Liver (tissue), 9 donors: ENCODE measurements around the gene BTBD9. TPM values are rescaled to one million over a fixed set of nuclear protein-coding genes. Genes with fewer than 3 reads are reported as not detected.

ENCODE experiments used
- DNase-seq: peaks from one replicate; pipeline ENCODE4 v3.0.0-alpha.2; 2017; ENCODE audit warnings: low spot score
- H3K27ac ChIP-seq, 2 donors: one replicate each; pipeline ENCODE4 v1.7.0; 2013; ENCODE audit warnings: inconsistent platforms in 2 of 2, low read length in 2 of 2, control low read depth in 1 of 2, low read depth in 1 of 2, mild to moderate bottlenecking in 1 of 2
- H3K27me3 ChIP-seq, 4 donors: one replicate each; pipeline versions ENCODE4 v1.6.1 to v1.7.0; 2013; ENCODE audit warnings: low read length in 3 of 4, inconsistent platforms in 1 of 4, mild to moderate bottlenecking in 1 of 4, moderate library complexity in 1 of 4; ENCODE audit not compliant: control insufficient read depth in 4 of 4, insufficient read depth in 4 of 4
- H3K36me3 ChIP-seq, 4 donors: one replicate each; pipeline versions ENCODE4 v1.6.1 to v1.7.0; 2013; ENCODE audit warnings: low read length in 3 of 4, mild to moderate bottlenecking in 3 of 4, low read depth in 1 of 4, moderate library complexity in 1 of 4; ENCODE audit not compliant: control insufficient read depth in 4 of 4, insufficient read depth in 3 of 4
- H3K4me1 ChIP-seq, 4 donors: one replicate each; pipeline versions ENCODE4 v1.6.1 to v1.7.0; 2013; ENCODE audit warnings: low read length in 3 of 4, mild to moderate bottlenecking in 3 of 4, moderate library complexity in 1 of 4; ENCODE audit not compliant: control insufficient read depth in 4 of 4, insufficient read depth in 4 of 4
- H3K4me3 ChIP-seq, 3 donors: one replicate each; pipeline versions ENCODE4 v1.6.1 to v1.7.0; 2013; ENCODE audit warnings: low read length in 3 of 3, control low read depth in 1 of 3, low read depth in 1 of 3, mild to moderate bottlenecking in 1 of 3
- H3K9ac ChIP-seq, 2 donors: one replicate each; pipeline ENCODE4 v1.7.0; 2013; ENCODE audit warnings: low read length in 2 of 2, mild to moderate bottlenecking in 2 of 2, moderate library complexity in 2 of 2, control low read depth in 1 of 2, low read depth in 1 of 2
- H3K9me3 ChIP-seq, 4 donors: one replicate each; pipeline versions ENCODE4 v1.6.1 to v1.7.0; 2013; ENCODE audit warnings: low read length in 3 of 4; ENCODE audit not compliant: control insufficient read depth in 4 of 4
- ATF3 ChIP-seq: IDR thresholded peaks from 2 replicates; pipeline ENCODE4 v1.6.1; 2016; ENCODE audit warnings: antibody characterized with exemption
- CTCF ChIP-seq: fragments of 150-350 bp; IDR thresholded peaks from 2 replicates; pipeline ENCODE4 v1.5.1; 2017; ENCODE audit warnings: improper control_type of control experiment, low read depth, low read length; ENCODE audit not compliant: missing input control
- EGR1 ChIP-seq, 2 donors: IDR thresholded peaks; 2 replicates each; pipeline ENCODE4 v1.6.1; 2016 to 2018; ENCODE audit warnings: antibody characterized with exemption in 2 of 2, low read depth in 2 of 2
- FOXA1 ChIP-seq: IDR thresholded peaks from 2 replicates; pipeline ENCODE4 v1.6.1; 2016; ENCODE audit warnings: antibody characterized with exemption
- FOXA2 ChIP-seq: IDR thresholded peaks from 2 replicates; pipeline ENCODE4 v1.6.1; 2016; ENCODE audit warnings: antibody characterized with exemption
- GABPA ChIP-seq, 2 donors: IDR thresholded peaks in 1 of 2; conservative IDR thresholded peaks in 1 of 2; 2 replicates each; pipeline ENCODE4 v1.6.1; 2016; ENCODE audit warnings: antibody characterized with exemption in 2 of 2, mild to moderate bottlenecking in 1 of 2, moderate library complexity in 1 of 2
- HNF4A ChIP-seq, 2 donors: conservative IDR thresholded peaks; 2 replicates each; pipeline ENCODE4 v1.6.1; 2016; ENCODE audit warnings: antibody characterized with exemption in 2 of 2, mild to moderate bottlenecking in 2 of 2
- HNF4G ChIP-seq: IDR thresholded peaks from 2 replicates; pipeline ENCODE4 v1.6.1; 2016; ENCODE audit warnings: antibody characterized with exemption
- JUND ChIP-seq, 2 donors: IDR thresholded peaks; 2 replicates each; pipeline ENCODE4 v1.6.1; 2016; ENCODE audit warnings: antibody characterized with exemption in 2 of 2
- MAX ChIP-seq: IDR thresholded peaks from 2 replicates; pipeline ENCODE4 v1.6.1; 2016; ENCODE audit warnings: antibody characterized with exemption
- NR2F2 ChIP-seq: IDR thresholded peaks from 2 replicates; pipeline ENCODE4 v1.6.1; 2016; ENCODE audit warnings: antibody characterized with exemption
- RAD21 ChIP-seq, 2 donors: IDR thresholded peaks; 2 replicates each; pipeline ENCODE4 v1.6.1; 2016; ENCODE audit warnings: antibody characterized with exemption in 2 of 2, mild to moderate bottlenecking in 2 of 2
- REST ChIP-seq: IDR thresholded peaks from 2 replicates; pipeline ENCODE4 v1.6.1; 2016; ENCODE audit warnings: antibody characterized with exemption, mild to moderate bottlenecking
- RXRA ChIP-seq, 2 donors: IDR thresholded peaks; 2 replicates each; pipeline ENCODE4 v1.6.1; 2017 to 2018; ENCODE audit warnings: antibody characterized with exemption in 2 of 2, mild to moderate bottlenecking in 1 of 2
- SP1 ChIP-seq: IDR thresholded peaks from 2 replicates; pipeline ENCODE4 v1.6.1; 2018; ENCODE audit warnings: antibody characterized with exemption, mild to moderate bottlenecking
- TAF1 ChIP-seq: conservative IDR thresholded peaks from 2 replicates; pipeline ENCODE4 v1.6.1; 2016; ENCODE audit warnings: antibody characterized with exemption, mild to moderate bottlenecking
- YY1 ChIP-seq: IDR thresholded peaks from 2 replicates; pipeline ENCODE4 v1.6.1; 2016; ENCODE audit warnings: antibody characterized with exemption, mild to moderate bottlenecking
- ZBTB33 ChIP-seq: IDR thresholded peaks from 2 replicates; pipeline ENCODE4 v1.6.1; 2016; ENCODE audit warnings: antibody characterized with exemption
- WGBS: extraction: QIAGEN DNeasy Blood & Tissue Kit; methylation state at CpG from one replicate; pipeline ENCODE4 v1.1.7; 2013; 5-methylcytosine and 5-hydroxymethylcytosine counted together
- polyA plus RNA-seq, 2 donors: library from polyadenylated mRNA; stranded (reverse) in 1 of 2; unstranded in 1 of 2; fragments of 200-250 nt in 1 of 2; fragments of >200 nt in 1 of 2; fragmentation: Nextera tagmentation in 1 of 2; extraction: Ambion mirVana in 1 of 2; gene quantifications; one replicate each; pipeline versions ENCODE4 v1.2.1 to v1.2.3, GENCODE V29; 2013 to 2015
- total RNA-seq, 2 donors: library from RNA; depleted of rRNA; stranded (reverse); fragments of >200 nt; gene quantifications; one replicate each; pipeline ENCODE4 v1.2.3, GENCODE V29; 2014
- donor health status: healthy.
- donor health status: healthy.
- donor health status: healthy.
- donor health status: healthy.
- donor health status: healthy.

The BTBD9 gene
- total and polyA plus RNA-seq, 4 donors, result 2.0 to 12.4 (median 5.7) TPM

GRCh38 chr6:38648629-38649028 is 8.9 kb upstream of the BTBD9 start:
- Histone ChIP-seq H3K27ac (no peak overlapping the region), H3K36me3 (no peaks in the 10 kb centered on the region), H3K4me3 (no peak overlapping the region), H3K9me3 (no peaks in the 10 kb centered on the region), H3K9ac (no peak overlapping the region), H3K4me1 (peaks cover 0 to 10% (median 3%) of the 10 kb centered on the region in 4 donors), H3K27me3 (no peaks in the 10 kb centered on the region)
- TF ChIP-seq CTCF, result no peak
- no peak for TF ChIP-seq ATF3
- no peak for TF ChIP-seq FOXA2
- TF ChIP-seq GABPA (IDR thresholded peaks at IDR 0.05 in 1 of 2, conservative IDR thresholded peaks at IDR 0.05 in 1 of 2), result no peak
- no peak for TF ChIP-seq HNF4A (conservative IDR thresholded peaks at IDR 0.05)
- TF ChIP-seq EGR1 (IDR thresholded peaks at IDR 0.05; ENCODE audit: low read depth in 2 of 2), result no peak
- TF ChIP-seq REST, result no peak
- TF ChIP-seq YY1, result no peak
- TF ChIP-seq NR2F2, result no peak
- TF ChIP-seq SP1, result no peak
- no peak for TF ChIP-seq RXRA (IDR thresholded peaks at IDR 0.05)
- no peak for TF ChIP-seq ZBTB33
- TF ChIP-seq MAX, result no peak
- TF ChIP-seq RAD21 (IDR thresholded peaks at IDR 0.05), result no peak
- TF ChIP-seq FOXA1, result no peak
- DNase-seq, result no peak

GRCh38 chr6:38646166-38646878 is 6.6 kb upstream of the BTBD9 start:
- WGBS, result 89% methylated on average over 3 of the region's 3 CpGs

More at GRCh38 chr6:38646166-38646878, 6.6 kb upstream of the BTBD9 start:
- no peak for DNase-seq
- peaks cover 0 to 10% (median 3%) of the 10 kb centered on the region in 4 donors for H3K4me1 ChIP-seq
- H3K27me3 ChIP-seq, result no peaks in the 10 kb centered on the region
- H3K9ac ChIP-seq, result no peak overlapping the region
- no peaks in the 10 kb centered on the region for H3K9me3 ChIP-seq
- no peak overlapping the region for H3K4me3 ChIP-seq
- no peak overlapping the region for H3K27ac ChIP-seq
- H3K36me3 ChIP-seq, result no peaks in the 10 kb centered on the region
- TF ChIP-seq JUND (IDR thresholded peaks at IDR 0.05), result no peak
- no peak for TF ChIP-seq HNF4G
- TF ChIP-seq RAD21 (IDR thresholded peaks at IDR 0.05), result no peak
- no peak for TF ChIP-seq REST
- TF ChIP-seq SP1, result no peak
- TF ChIP-seq TAF1, result no peak
- no peak for TF ChIP-seq FOXA2
- no peak for TF ChIP-seq HNF4A (conservative IDR thresholded peaks at IDR 0.05)
- TF ChIP-seq EGR1 (IDR thresholded peaks at IDR 0.05; ENCODE audit: low read depth in 2 of 2), result no peak
- TF ChIP-seq GABPA (IDR thresholded peaks at IDR 0.05 in 1 of 2, conservative IDR thresholded peaks at IDR 0.05 in 1 of 2), result no peak
- no peak for TF ChIP-seq YY1
